Occipital lobe (tissue), 2 donors: ENCODE data around the gene CTTNBP2NL. TPM values are rescaled to one million over a fixed set of nuclear protein-coding genes. Genes with fewer than 3 reads are reported as not detected.

ENCODE experiments used
- DNase-seq: peaks from one replicate; lab custom pipeline; 2025; lab: John Stamatoyannopoulos, UW
- total RNA-seq: library from RNA; depleted of rRNA; stranded (reverse); fragments of >200 nt; gene quantifications from one replicate; pipeline ENCODE4 v1.2.3, GENCODE V29; 2014

CTTNBP2NL gene
- 23.9 TPM for total RNA-seq

- DNase-seq = peak; percentile 96
Observed at GRCh38 chr1:112395821-112396652, at the start of gene CTTNBP2NL. TSS of gene CTTNBP2NL (plus strand) at chr1:112396214. CDS start at chr1:112416166, 19,952 bp downstream.

- no peak for DNase-seq
Observed at GRCh38 chr1:112346801-112347350, 49.1 kb upstream of the CTTNBP2NL start.

GRCh38 chr1:112356765-112357164, 39.2 kb upstream of the CTTNBP2NL start:
- DNase-seq = no peak

- DNase-seq = no peak
Observed at GRCh38 chr1:112357467-112357866, 38.5 kb upstream of the CTTNBP2NL start.

GRCh38 chr1:112358061-112358770, 37.8 kb upstream of the CTTNBP2NL start:
- no peak for DNase-seq

GRCh38 chr1:112358798-112359408, 37.1 kb upstream of the CTTNBP2NL start:
- peak; percentile 46 for DNase-seq

GRCh38 chr1:112359961-112360767, 35.9 kb upstream of the CTTNBP2NL start:
- DNase-seq = no peak

- no peak for DNase-seq
Observed at GRCh38 chr1:112363636-112364035, 32.4 kb upstream of the CTTNBP2NL start.

GRCh38 chr1:112368198-112368597, 27.8 kb upstream of the CTTNBP2NL start:
- no peak for DNase-seq

GRCh38 chr1:112369392-112370285, 26.4 kb upstream of the CTTNBP2NL start:
- DNase-seq = peak; percentile 85

- DNase-seq = no peak
Observed at GRCh38 chr1:112370996-112371395, 25.0 kb upstream of the CTTNBP2NL start.

- no peak for DNase-seq
Observed at GRCh38 chr1:112371775-112372174, 24.2 kb upstream of the CTTNBP2NL start.

- DNase-seq = no peak
Observed at GRCh38 chr1:112373806-112374205, 22.2 kb upstream of the CTTNBP2NL start.

- DNase-seq = no peak
Observed at GRCh38 chr1:112375701-112376100, 20.3 kb upstream of the CTTNBP2NL start.

GRCh38 chr1:112380356-112380755, 15.7 kb upstream of the CTTNBP2NL start:
- no peak for DNase-seq

- DNase-seq = no peak
Observed at GRCh38 chr1:112381324-112382076, 14.5 kb upstream of the CTTNBP2NL start.

GRCh38 chr1:112383759-112384370, 12.1 kb upstream of the CTTNBP2NL start:
- no peak for DNase-seq

- DNase-seq = no peak
Observed at GRCh38 chr1:112386024-112386723, 9.8 kb upstream of the CTTNBP2NL start.
